Neural progenitor cell (in vitro differentiated cells): ENCODE data around the gene MEG3. TPM values are rescaled to one million over a fixed set of nuclear protein-coding genes. Genes with fewer than 3 reads are reported as not detected.
A peak's percentile ranks its signal among the peaks of the same experiment; 100 is the strongest.

ENCODE experiments used
- DNase-seq: peaks from one replicate; pipeline ENCODE4 v3.0.0-alpha.2; 2016; ENCODE audit warnings: low spot score
- H2AFZ ChIP-seq: fragments of 200-600 bp; sonication (generic); replicated peaks from 2 replicates; pipeline ENCODE4 v1.6.1; 2016; ENCODE audit warnings: antibody characterized with exemption
- H3F3A ChIP-seq: fragments of 200-600 bp; sonication (generic); 2 replicates; pipeline ENCODE4 v1.6.1; 2016; ENCODE audit warnings: antibody characterized with exemption, low read depth
- H3K27ac ChIP-seq: fragments of 200-600 bp; sonication (generic); 2 replicates; pipeline ENCODE4 v1.5.1; 2016; ENCODE audit warnings: mild to moderate bottlenecking
- H3K27me3 ChIP-seq: fragments of 200-600 bp; sonication (generic); 2 replicates; pipeline ENCODE4 v1.6.1; 2016; ENCODE audit warnings: mild to moderate bottlenecking, moderate library complexity
- H3K36me3 ChIP-seq: fragments of 200-600 bp; sonication (generic); 2 replicates; pipeline ENCODE4 v1.5.1; 2016
- H3K4me1 ChIP-seq: fragments of 200-600 bp; sonication (generic); 2 replicates; pipeline ENCODE4 v1.6.1; 2016; ENCODE audit warnings: mixed run types
- H3K4me2 ChIP-seq: fragments of 200-600 bp; sonication (generic); 2 replicates; pipeline ENCODE4 v1.6.1; 2016
- H3K4me3 ChIP-seq: fragments of 200-600 bp; sonication (generic); 2 replicates; pipeline ENCODE4 v1.5.1; 2016
- H3K79me2 ChIP-seq: fragments of 200-600 bp; sonication (generic); 2 replicates; pipeline ENCODE4 v1.6.1; 2016; ENCODE audit warnings: low read depth
- H3K9ac ChIP-seq: fragments of 200-600 bp; sonication (generic); 2 replicates; pipeline ENCODE4 v1.6.1; 2016
- H3K9me3 ChIP-seq: fragments of 200-600 bp; sonication (generic); 2 replicates; pipeline ENCODE4 v1.5.1; 2016; ENCODE audit warnings: low read depth
- H4K20me1 ChIP-seq: fragments of 200-600 bp; sonication (generic); 2 replicates; pipeline ENCODE4 v1.6.1; 2016; ENCODE audit warnings: low read depth
- H3K27ac Mint-ChIP-seq: 3 replicates; pipeline ENCODE4 v1.8.0; 2021; ENCODE audit warnings: mixed read lengths
- H3K27me3 Mint-ChIP-seq: 2 replicates; pipeline ENCODE4 v1.8.0; 2022; ENCODE audit warnings: low read depth, mild to moderate bottlenecking, inconsistent platforms, moderate library complexity, mixed read lengths; ENCODE audit not compliant: insufficient read depth
- H3K36me3 Mint-ChIP-seq: 3 replicates; pipeline ENCODE4 v1.8.0; 2021; ENCODE audit warnings: mixed read lengths
- H3K4me1 Mint-ChIP-seq: 3 replicates; pipeline ENCODE4 v1.8.0; 2021; ENCODE audit warnings: mixed read lengths
- H3K4me3 Mint-ChIP-seq: 3 replicates; pipeline ENCODE4 v1.8.0; 2021; ENCODE audit warnings: mild to moderate bottlenecking, moderate library complexity, mixed read lengths
- H3K9me3 Mint-ChIP-seq: 3 replicates; pipeline ENCODE4 v1.8.0; 2020; ENCODE audit warnings: mixed read lengths
- EZH2 ChIP-seq: fragments of 200-600 bp; sonication (generic); IDR thresholded peaks from 2 replicates; pipeline ENCODE4 v1.6.1; 2017; ENCODE audit warnings: antibody characterized with exemption, mild to moderate bottlenecking, moderate library complexity
- EZH2phosphoT487 ChIP-seq: fragments of 200-600 bp; sonication (generic); IDR thresholded peaks from 2 replicates; pipeline ENCODE4 v1.6.1; 2017; ENCODE audit warnings: antibody characterized with exemption
- total RNA-seq: library from RNA; depleted of rRNA; stranded (reverse); fragments of >200 nt; gene quantifications from 2 replicates; pipeline ENCODE4 v1.2.3, GENCODE V29; 2015; ENCODE audit warnings: low replicate concordance
- TF ChIP-seq, protein P1 (sequence below): fragments of 200-600 bp; sonication (generic); IDR thresholded peaks from 2 replicates; pipeline ENCODE4 v1.5.1; 2017; ENCODE audit warnings: antibody characterized with exemption, mild to moderate bottlenecking

MEG3 gene
- 7.3 and 10.6 TPM in 2 replicates for total RNA-seq

DNA sequence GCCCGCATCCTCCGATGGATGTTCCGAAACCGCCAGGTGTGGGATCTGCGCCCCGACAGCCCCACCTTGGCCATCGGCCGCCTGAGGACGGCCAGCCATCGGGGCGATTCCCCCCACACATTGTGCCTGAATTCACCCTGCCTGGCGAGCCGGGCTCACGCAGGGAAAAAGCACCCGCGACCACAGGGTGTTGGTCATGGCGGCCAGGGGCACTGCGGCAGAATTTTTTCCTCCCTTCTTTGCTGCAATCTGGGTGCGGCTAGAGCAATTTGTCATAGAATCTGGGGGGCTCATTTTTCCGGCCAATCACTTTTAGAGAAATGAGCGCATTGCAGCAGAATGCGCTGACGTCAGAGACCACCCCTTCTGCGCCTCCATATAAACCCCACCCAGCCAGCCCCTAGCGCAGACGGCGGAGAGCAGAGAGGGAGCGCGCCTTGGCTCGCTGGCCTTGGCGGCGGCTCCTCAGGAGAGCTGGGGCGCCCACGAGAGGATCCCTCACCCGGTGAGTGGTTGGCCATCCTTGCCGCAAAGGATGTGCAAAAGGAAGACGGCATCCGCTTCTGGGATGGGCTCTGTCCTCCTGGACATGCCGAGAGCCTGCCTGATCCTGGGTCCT is at the start of gene MEG3:
Gene MEG3 (plus strand): TSS at position 406 of the 619 bp plus-strand sequence.
- Histone ChIP-seq H3K4me1 (peaks cover 28% of the 10 kb centered on the region), H2AFZ (no peak within 1 kb of the TSS), H3K4me2 (no peak within 1 kb of the TSS), H3K9ac (no peak within 1 kb of the TSS), H3K27me3 (no peaks in the 10 kb centered on the region), H3K36me3 (no peaks in the 10 kb centered on the region), H3K79me2 (no peaks in the 10 kb centered on the region), H4K20me1 (no peaks in the 10 kb centered on the region), H3K9me3 (no peaks in the 10 kb centered on the region), H3K4me3 (no peak within 1 kb of the TSS), H3F3A (peaks cover 29% of the 10 kb centered on the region), H3K27ac (no peak within 1 kb of the TSS)
- no peak for TF ChIP-seq EZH2
- TF ChIP-seq, protein P1, sequence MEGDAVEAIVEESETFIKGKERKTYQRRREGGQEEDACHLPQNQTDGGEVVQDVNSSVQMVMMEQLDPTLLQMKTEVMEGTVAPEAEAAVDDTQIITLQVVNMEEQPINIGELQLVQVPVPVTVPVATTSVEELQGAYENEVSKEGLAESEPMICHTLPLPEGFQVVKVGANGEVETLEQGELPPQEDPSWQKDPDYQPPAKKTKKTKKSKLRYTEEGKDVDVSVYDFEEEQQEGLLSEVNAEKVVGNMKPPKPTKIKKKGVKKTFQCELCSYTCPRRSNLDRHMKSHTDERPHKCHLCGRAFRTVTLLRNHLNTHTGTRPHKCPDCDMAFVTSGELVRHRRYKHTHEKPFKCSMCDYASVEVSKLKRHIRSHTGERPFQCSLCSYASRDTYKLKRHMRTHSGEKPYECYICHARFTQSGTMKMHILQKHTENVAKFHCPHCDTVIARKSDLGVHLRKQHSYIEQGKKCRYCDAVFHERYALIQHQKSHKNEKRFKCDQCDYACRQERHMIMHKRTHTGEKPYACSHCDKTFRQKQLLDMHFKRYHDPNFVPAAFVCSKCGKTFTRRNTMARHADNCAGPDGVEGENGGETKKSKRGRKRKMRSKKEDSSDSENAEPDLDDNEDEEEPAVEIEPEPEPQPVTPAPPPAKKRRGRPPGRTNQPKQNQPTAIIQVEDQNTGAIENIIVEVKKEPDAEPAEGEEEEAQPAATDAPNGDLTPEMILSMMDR, result no peak
- TF ChIP-seq EZH2phosphoT487, result no peak
- Mint-ChIP-seq H3K36me3 (peaks cover 7% of the 10 kb centered on the region), H3K4me3 (no peak within 1 kb of the TSS), H3K27me3 (peaks cover 29% of the 10 kb centered on the region), H3K9me3 (peaks cover 34% of the 10 kb centered on the region), H3K27ac (peak within 1 kb of the TSS; percentile 46), H3K4me1 (peaks cover 36% of the 10 kb centered on the region)
- no peak for DNase-seq

DNA sequence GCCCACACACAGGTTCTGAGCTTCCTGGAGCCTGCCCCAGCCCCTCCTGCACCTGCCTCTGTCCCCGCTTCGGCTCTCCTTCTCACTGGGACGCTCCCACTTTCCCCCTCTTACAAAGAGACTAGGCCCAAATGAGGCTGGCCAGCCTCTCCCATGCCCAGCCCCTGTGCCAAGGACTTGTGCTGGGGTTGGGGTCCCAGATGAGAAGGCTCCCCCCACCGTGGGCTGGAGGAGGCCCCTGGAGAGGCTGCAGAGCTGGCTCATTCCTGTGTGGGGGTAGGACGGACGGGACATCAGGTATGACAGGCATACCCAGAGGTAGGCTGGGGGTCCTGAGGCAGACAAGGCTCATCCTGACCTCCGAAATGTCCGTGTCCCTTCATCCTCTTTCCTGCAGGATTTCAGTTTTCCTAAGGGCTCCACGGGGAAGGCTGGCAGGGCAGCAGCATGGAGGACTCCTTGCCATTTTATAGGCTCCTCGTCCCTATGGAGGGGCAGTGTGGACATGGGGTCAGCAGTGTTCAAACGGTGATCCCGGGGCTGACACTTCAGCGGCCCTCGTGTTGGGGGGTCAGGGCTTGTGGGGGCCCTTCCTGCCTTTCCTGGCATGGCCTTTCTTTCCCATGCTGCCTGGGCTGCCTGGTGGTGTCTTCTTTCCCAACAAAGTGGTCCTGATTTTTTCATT is 49.1 kb upstream of the MEG3 start:
- no peak for DNase-seq
- H3K9me3 ChIP-seq, result no peaks in the 10 kb centered on the region
- TF ChIP-seq, protein P1, result no peak
- TF ChIP-seq EZH2 (no peak), EZH2phosphoT487 (no peak)
- no peaks in the 10 kb centered on the region for H3K79me2 ChIP-seq
- Mint-ChIP-seq H3K9me3 (peaks cover 2% of the 10 kb centered on the region), H3K36me3 (no peaks in the 10 kb centered on the region), H3K27ac (peak overlapping the region; percentile 88), H3K4me3 (no peak overlapping the region), H3K4me1 (peaks cover 34% of the 10 kb centered on the region), H3K27me3 (peaks cover 34% of the 10 kb centered on the region)
- no peak overlapping the region for H3K9ac ChIP-seq
- H3K27me3 ChIP-seq, result no peaks in the 10 kb centered on the region
- no peak overlapping the region for H3K27ac ChIP-seq
- no peaks in the 10 kb centered on the region for H4K20me1 ChIP-seq
- H2AFZ ChIP-seq, result no peak overlapping the region
- H3F3A ChIP-seq, result no peaks in the 10 kb centered on the region
- no peak overlapping the region for H3K4me3 ChIP-seq
- no peaks in the 10 kb centered on the region for H3K36me3 ChIP-seq
- H3K4me1 ChIP-seq, result no peaks in the 10 kb centered on the region
- no peak overlapping the region for H3K4me2 ChIP-seq

DNA sequence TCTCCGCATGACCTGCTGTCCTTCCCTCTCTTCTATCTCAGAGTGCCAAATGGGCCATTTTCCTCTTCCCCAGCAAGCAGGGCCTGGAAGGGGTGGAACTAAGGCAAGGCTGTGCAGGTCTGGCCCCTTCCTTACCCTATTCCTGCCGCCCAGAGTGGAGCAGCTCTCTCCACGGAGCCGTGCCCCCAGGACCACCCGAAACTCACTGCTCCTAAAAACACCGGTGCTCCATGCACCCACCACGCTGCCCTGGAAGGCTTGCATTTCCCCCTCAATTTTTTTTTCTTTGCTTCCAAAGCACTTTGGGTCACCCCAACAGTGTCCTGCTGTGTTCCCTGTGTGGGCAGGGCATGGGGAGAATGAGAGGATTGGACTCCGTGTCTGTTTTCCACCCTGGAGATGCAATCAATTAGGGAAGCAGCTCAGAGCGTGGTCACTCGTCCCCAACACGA is 48.5 kb upstream of the MEG3 start:
- H3K9ac ChIP-seq, result no peak overlapping the region
- H3K79me2 ChIP-seq, result no peaks in the 10 kb centered on the region
- no peaks in the 10 kb centered on the region for H3K9me3 Mint-ChIP-seq
- no peak overlapping the region for H3K4me3 ChIP-seq
- H3K4me1 Mint-ChIP-seq, result peaks cover 40% of the 10 kb centered on the region
- H3K9me3 ChIP-seq, result no peaks in the 10 kb centered on the region
- H3K27me3 Mint-ChIP-seq, result peaks cover 35% of the 10 kb centered on the region
- peak overlapping the region; percentile 88 for H3K27ac Mint-ChIP-seq
- peak overlapping the region; percentile 28 for H3K4me3 Mint-ChIP-seq
- no peak for DNase-seq
- H3K36me3 ChIP-seq, result no peaks in the 10 kb centered on the region
- no peak overlapping the region for H3K4me2 ChIP-seq
- no peaks in the 10 kb centered on the region for H3F3A ChIP-seq
- H3K27ac ChIP-seq, result no peak overlapping the region
- no peaks in the 10 kb centered on the region for H3K36me3 Mint-ChIP-seq
- no peaks in the 10 kb centered on the region for H3K27me3 ChIP-seq
- no peak overlapping the region for H2AFZ ChIP-seq
- no peak for TF ChIP-seq EZH2
- TF ChIP-seq, protein P1, result no peak
- no peak for TF ChIP-seq EZH2phosphoT487
- no peaks in the 10 kb centered on the region for H4K20me1 ChIP-seq
- H3K4me1 ChIP-seq, result peaks cover 2% of the 10 kb centered on the region
